Neutrophil (primary cell): ENCODE data around the gene SLC39A5.
A peak's percentile ranks its signal among the peaks of the same experiment; 100 is the strongest.
"Not testable (repeated sequence)": the region's sequence is repeated elsewhere in the genome, so short reads cannot be mapped to it uniquely, and the experiment has no call there.

Experiments
- H3K27ac ChIP-seq: fragments of 200-600 bp; sonication (generic); 2 replicates; pipeline ENCODE4 v1.5.1; 2016; ENCODE audit warnings: mild to moderate bottlenecking, moderate library complexity
- H3K27me3 ChIP-seq: fragments of 200-600 bp; sonication (generic); 2 replicates; pipeline ENCODE4 v1.6.0; 2016; ENCODE audit warnings: mild to moderate bottlenecking
- H3K36me3 ChIP-seq: fragments of 200-600 bp; sonication (generic); 2 replicates; pipeline ENCODE4 v1.5.1; 2017
- H3K4me1 ChIP-seq, 2 experiments: fragments of 200-600 bp in 1 of 2; sonication (generic) in 1 of 2; 1 replicate in 1 of 2; 2 replicates in 1 of 2; pipeline versions ENCODE4 v1.5.1 to v1.6.1; 2013 to 2016; ENCODE audit warnings: low read depth in 1 of 2, low read length in 1 of 2, mild to moderate bottlenecking in 1 of 2, moderate library complexity in 1 of 2; ENCODE audit not compliant: control insufficient read depth in 1 of 2, insufficient read depth in 1 of 2
- H3K4me3 ChIP-seq, 2 experiments: fragments of 200-600 bp in 1 of 2; sonication (generic) in 1 of 2; 1 replicate in 1 of 2; 2 replicates in 1 of 2; pipeline ENCODE4 v1.5.1; 2013 to 2016; ENCODE audit warnings: low read depth in 1 of 2, low read length in 1 of 2, mild to moderate bottlenecking in 1 of 2, moderate library complexity in 1 of 2
- H3K9me3 ChIP-seq: fragments of 200-600 bp; sonication (generic); 2 replicates; pipeline ENCODE4 v1.5.1; 2016
- TF ChIP-seq, protein P1 (sequence below): fragments of 200-600 bp; sonication (generic); IDR thresholded peaks from 2 replicates; pipeline ENCODE4 v1.5.1; 2016; ENCODE audit warnings: antibody characterized with exemption

SLC39A5 gene

GRCh38 chr12:56189918-56190694, 39.7 kb upstream of the SLC39A5 start:
- Histone ChIP-seq H3K36me3 (peaks cover 17% of the 10 kb centered on the region), H3K27ac (peak overlapping the region; percentile 76), H3K9me3 (no peaks in the 10 kb centered on the region), H3K4me3 (peak overlapping the region; percentile 67 to 74), H3K4me1 (peaks cover 34 to 36% of the 10 kb centered on the region in 2 experiments), H3K27me3 (no peaks in the 10 kb centered on the region)
- TF ChIP-seq, protein P1, sequence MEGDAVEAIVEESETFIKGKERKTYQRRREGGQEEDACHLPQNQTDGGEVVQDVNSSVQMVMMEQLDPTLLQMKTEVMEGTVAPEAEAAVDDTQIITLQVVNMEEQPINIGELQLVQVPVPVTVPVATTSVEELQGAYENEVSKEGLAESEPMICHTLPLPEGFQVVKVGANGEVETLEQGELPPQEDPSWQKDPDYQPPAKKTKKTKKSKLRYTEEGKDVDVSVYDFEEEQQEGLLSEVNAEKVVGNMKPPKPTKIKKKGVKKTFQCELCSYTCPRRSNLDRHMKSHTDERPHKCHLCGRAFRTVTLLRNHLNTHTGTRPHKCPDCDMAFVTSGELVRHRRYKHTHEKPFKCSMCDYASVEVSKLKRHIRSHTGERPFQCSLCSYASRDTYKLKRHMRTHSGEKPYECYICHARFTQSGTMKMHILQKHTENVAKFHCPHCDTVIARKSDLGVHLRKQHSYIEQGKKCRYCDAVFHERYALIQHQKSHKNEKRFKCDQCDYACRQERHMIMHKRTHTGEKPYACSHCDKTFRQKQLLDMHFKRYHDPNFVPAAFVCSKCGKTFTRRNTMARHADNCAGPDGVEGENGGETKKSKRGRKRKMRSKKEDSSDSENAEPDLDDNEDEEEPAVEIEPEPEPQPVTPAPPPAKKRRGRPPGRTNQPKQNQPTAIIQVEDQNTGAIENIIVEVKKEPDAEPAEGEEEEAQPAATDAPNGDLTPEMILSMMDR: no peak

DNA sequence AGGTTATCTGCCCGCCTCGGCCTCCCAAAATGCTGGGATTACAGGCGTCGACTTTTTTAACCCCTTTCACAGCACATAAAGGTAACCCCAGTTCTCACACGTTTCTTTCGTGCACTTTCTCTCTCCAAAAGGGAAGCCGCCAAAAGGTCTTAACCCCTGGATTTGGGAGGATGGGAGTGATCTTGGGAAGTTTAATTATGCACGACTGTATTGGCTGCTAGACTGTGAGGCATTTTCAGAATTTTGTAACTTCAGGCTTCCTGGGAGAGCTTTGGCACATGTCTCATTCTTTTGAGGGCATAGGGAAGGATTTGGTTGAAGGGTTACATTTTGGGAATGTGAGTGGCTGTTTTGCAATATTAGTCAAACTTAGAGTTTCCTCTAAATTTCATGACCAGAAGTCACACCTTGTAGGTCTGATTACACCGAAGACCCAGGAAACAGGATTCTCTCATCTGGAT, 39.1 kb upstream of the SLC39A5 start:
- Histone ChIP-seq H3K4me3 (peak overlapping the region; percentile 67 to 74), H3K27me3 (no peaks in the 10 kb centered on the region), H3K9me3 (no peaks in the 10 kb centered on the region), H3K36me3 (peaks cover 11% of the 10 kb centered on the region), H3K27ac (peak overlapping the region; percentile 76), H3K4me1 (peaks cover 34 to 36% of the 10 kb centered on the region in 2 experiments)
- TF ChIP-seq, protein P1: no peak

- no peaks in the 10 kb centered on the region for H3K27me3 ChIP-seq
- H3K4me3 ChIP-seq: no peak overlapping the region
- TF ChIP-seq, protein P1: no peak
- H3K27ac ChIP-seq: no peak overlapping the region
- H3K36me3 ChIP-seq: no peaks in the 10 kb centered on the region
- H3K4me1 ChIP-seq: peaks cover 26% of the 10 kb centered on the region in 2 experiments
- H3K9me3 ChIP-seq: no peaks in the 10 kb centered on the region
These were observed 37.3 kb upstream of the SLC39A5 start for GRCh38 chr12:56192582-56192981.

DNA sequence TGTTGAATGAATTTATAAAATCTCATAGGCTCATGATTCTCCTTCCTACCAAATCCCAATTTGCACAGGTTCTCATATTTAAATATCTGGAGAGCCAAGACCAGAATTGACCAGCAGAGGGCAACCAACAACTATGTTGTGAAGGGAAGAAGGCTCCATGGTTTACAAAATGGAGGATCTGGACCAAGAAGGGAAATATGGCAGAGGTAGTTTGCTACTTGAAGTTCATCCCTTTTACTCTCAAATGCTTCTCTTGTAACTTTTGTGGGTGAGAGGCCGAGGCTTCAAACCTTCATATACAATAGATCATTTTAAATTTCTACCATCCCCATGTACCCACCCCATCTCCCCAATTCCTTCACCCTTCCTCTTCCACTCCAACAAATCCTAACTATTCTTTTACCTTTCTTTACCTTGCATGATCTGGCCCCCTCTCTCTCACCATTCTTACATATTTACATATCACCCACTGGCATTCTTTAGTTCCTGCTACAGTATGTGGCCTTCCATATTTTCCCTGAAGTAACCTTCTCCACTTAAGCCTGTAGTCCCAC, 36.7 kb upstream of the SLC39A5 start:
- Histone ChIP-seq H3K4me1 (peaks cover 21% of the 10 kb centered on the region in 2 experiments), H3K27me3 (no peaks in the 10 kb centered on the region), H3K4me3 (no peak overlapping the region), H3K9me3 (no peaks in the 10 kb centered on the region), H3K27ac (no peak overlapping the region), H3K36me3 (no peaks in the 10 kb centered on the region)
- TF ChIP-seq, protein P1: peak; percentile 86

GRCh38 chr12:56196818-56197550, 32.9 kb upstream of the SLC39A5 start:
- not testable (repeated sequence) for H3K4me3 ChIP-seq, H3K27ac ChIP-seq, H3K36me3 ChIP-seq

More at GRCh38 chr12:56196818-56197550, 32.9 kb upstream of the SLC39A5 start:
- H3K27me3 ChIP-seq, H3K4me1 ChIP-seq, H3K9me3 ChIP-seq: not testable (repeated sequence)
